ENCODE measurements around the gene EPN1. TPM values are rescaled to one million over a fixed set of nuclear protein-coding genes. Genes with fewer than 3 reads are reported as not detected.

The EPN1 gene
- total and polyA plus RNA-seq, 9 of the 15 experiments (the other 6 are each of a cell fraction or from before 2014, with no cell fraction given): 0.08 to 138 (median 12.7) TPM

GRCh38 chr19:55643887-55644176 is 31.2 kb upstream of the EPN1 start (continued):
- TF ChIP-seq TAF9B (IDR thresholded peaks at IDR 0.05; ENCODE audit: partially characterized antibody): no peak
- no peak for TF ChIP-seq BRD9 (IDR thresholded peaks at IDR 0.05; ENCODE audit: low read depth, partially characterized antibody)
- no peak for TF ChIP-seq GATAD2A (IDR thresholded peaks at IDR 0.05)
- TF ChIP-seq COPS2 (conservative IDR thresholded peaks at IDR 0.05): no peak
- TF ChIP-seq SNRNP70 (optimal IDR thresholded peaks at IDR 0.05; ENCODE audit: low read depth, low read length): no peak
- TF ChIP-seq PRPF4 (IDR thresholded peaks at IDR 0.05; ENCODE audit: insufficient read depth, low read depth, low read length, poor library complexity, severe bottlenecking): no peak
- no peak for TF ChIP-seq ZKSCAN8 (CRISPR knock-in tag; IDR thresholded peaks at IDR 0.05)
- no peak for TF ChIP-seq KDM4B (IDR thresholded peaks at IDR 0.05; ENCODE audit: borderline replicate concordance in 2 of 2, low read depth in 1 of 2)
- TF ChIP-seq POLR2B (IDR thresholded peaks at IDR 0.05; ENCODE audit: low read depth, partially characterized antibody): no peak
- no peak for TF ChIP-seq CHD1 (IDR thresholded peaks at IDR 0.05; ENCODE audit: low read length)
- no peak for TF ChIP-seq BCLAF1 (IDR thresholded peaks at IDR 0.05; ENCODE audit: borderline replicate concordance in 1 of 2, control insufficient read depth in 1 of 2, low read depth in 2 of 2, low read length in 1 of 2)
- TF ChIP-seq HES1 (IDR thresholded peaks at IDR 0.05; ENCODE audit: low read depth): no peak
- TF ChIP-seq NRF1 (conservative IDR thresholded peaks at IDR 0.05 in 1 of 2, IDR thresholded peaks at IDR 0.05 in 1 of 2): no peak
- TF ChIP-seq POLR2A (conservative IDR thresholded peaks at IDR 0.05): no peak
- TF ChIP-seq MTA3 (IDR thresholded peaks at IDR 0.05; ENCODE audit: borderline replicate concordance): no peak
- TF ChIP-seq ELK1 (CRISPR knock-in tag; IDR thresholded peaks at IDR 0.05): no peak
- peak; percentile 11; the same call in 1 of the 2 replicates for TF ChIP-seq PHF8 (IDR thresholded peaks at IDR 0.05; ENCODE audit: borderline replicate concordance, low read length)
- no peak for TF ChIP-seq ZNF174 (CRISPR knock-in tag; IDR thresholded peaks at IDR 0.05)
- no peak for TF ChIP-seq PML (IDR thresholded peaks at IDR 0.05; ENCODE audit: low read length)
- no peak for TF ChIP-seq GABPA (tag; conservative IDR thresholded peaks at IDR 0.05; ENCODE audit: low read depth)
- no peak for TF ChIP-seq RBM14 (IDR thresholded peaks at IDR 0.05; ENCODE audit: borderline replicate concordance, insufficient read depth, low read depth, low read length)
- TF ChIP-seq NELFE (IDR thresholded peaks at IDR 0.05; ENCODE audit: insufficient read depth, insufficient read length): no peak
- peak; percentile 11; the same call in 1 of the 2 replicates for TF ChIP-seq ZFX (CRISPR knock-in tag; IDR thresholded peaks at IDR 0.05)
- no peak for TF ChIP-seq CSDE1 (IDR thresholded peaks at IDR 0.05)
- no peak for TF ChIP-seq E2F6 (IDR thresholded peaks at IDR 0.05; ENCODE audit: borderline replicate concordance in 1 of 2, extremely low read depth in 1 of 2, insufficient read depth in 1 of 2, insufficient read length in 1 of 2, low read depth in 1 of 2, low read length in 1 of 2, poor library complexity in 1 of 2, severe bottlenecking in 1 of 2)
